IMR-90 (cell line): ENCODE results near the gene C1GALT1C1. TPM values are rescaled to one million over a fixed set of nuclear protein-coding genes. Genes with fewer than 3 reads are reported as not detected.

Source experiments
- ATAC-seq: fragments of 200-7000 bp; cut with Tn5 transposase; 2 replicates; pipeline ENCODE4 v1.9.1; 2020; ENCODE audit warnings: low read depth, mild to moderate bottlenecking, moderate library complexity
- BruUV-seq: library from RNA; stranded (reverse); fragments of 400-500 nt; replicated peaks from 2 replicates; lab custom pipeline; 2021; lab: Mats Ljungman, UMichigan
- CTCF ChIA-PET: fragments of 300-600 bp; formaldehyde crosslinking; extraction: SDS; loops from one replicate; lab custom pipeline; 2021; ENCODE audit warnings: antibody characterized with exemption; lab: Yijun Ruan, JAX
- POLR2A ChIA-PET: fragments of 300-600 bp; sonication (Branson Sonifier 250); formaldehyde crosslinking; loops from one replicate; lab custom pipeline; 2022; ENCODE audit warnings: antibody characterized with exemption; ENCODE audit not compliant: unreplicated experiment; lab: Charles Lee
- DNase-seq: peaks from one replicate; pipeline ENCODE4 v3.0.0; 2013
- H2AFZ ChIP-seq: replicated peaks from 2 replicates; pipeline ENCODE3; 2013; ENCODE audit warnings: low read length, mild to moderate bottlenecking; ENCODE audit not compliant: poor library complexity
- H2AK5ac ChIP-seq: 2 replicates; pipeline ENCODE4 v1.6.1; 2013; ENCODE audit warnings: low read depth, low read length, inconsistent platforms
- H2AK9ac ChIP-seq: replicated peaks from 2 replicates; pipeline ENCODE3; 2013; ENCODE audit warnings: mild to moderate bottlenecking, low read depth, low read length, moderate library complexity; ENCODE audit not compliant: poor library complexity
- H2BK120ac ChIP-seq: 2 replicates; pipeline ENCODE4 v1.6.1; 2013; ENCODE audit warnings: low read depth, low read length, inconsistent platforms
- H2BK15ac ChIP-seq: 3 replicates; pipeline ENCODE4 v1.6.1; 2013; ENCODE audit warnings: low read depth, low read length, inconsistent platforms
- H2BK20ac ChIP-seq: 2 replicates; pipeline ENCODE4 v1.6.1; 2013; ENCODE audit warnings: low read depth, mild to moderate bottlenecking, inconsistent platforms, low read length, moderate library complexity
- H2BK5ac ChIP-seq: 2 replicates; pipeline ENCODE4 v1.6.1; 2013; ENCODE audit warnings: mild to moderate bottlenecking, low read depth, low read length, inconsistent platforms; ENCODE audit not compliant: poor library complexity, severe bottlenecking
- H3K14ac ChIP-seq: replicated peaks from 2 replicates; pipeline ENCODE4 v1.6.1; 2013; ENCODE audit warnings: low read depth, low read length, inconsistent platforms
- H3K18ac ChIP-seq: 2 replicates; pipeline ENCODE4 v1.6.1; 2013; ENCODE audit warnings: low read depth, low read length, control low read depth
- H3K23ac ChIP-seq: 2 replicates; pipeline ENCODE4 v1.6.1; 2013; ENCODE audit warnings: low read depth, low read length, inconsistent platforms
- H3K27ac ChIP-seq: 2 replicates; pipeline ENCODE4 v1.5.1; 2013; ENCODE audit warnings: mild to moderate bottlenecking, control low read depth, low read length; ENCODE audit not compliant: insufficient read depth
- H3K27me3 ChIP-seq: 2 replicates; pipeline ENCODE4 v1.6.1; 2013; ENCODE audit warnings: low read length; ENCODE audit not compliant: control insufficient read depth, insufficient read depth
- H3K36me3 ChIP-seq: 2 replicates; pipeline ENCODE4 v1.6.1; 2013; ENCODE audit warnings: low read length, mixed read lengths; ENCODE audit not compliant: control insufficient read depth, insufficient read depth
- H3K4ac ChIP-seq: 2 replicates; pipeline ENCODE4 v1.6.1; 2013; ENCODE audit warnings: low read depth, low read length, inconsistent platforms
- H3K4me1 ChIP-seq: 2 replicates; pipeline ENCODE4 v1.6.1; 2013; ENCODE audit warnings: low read length, mixed read lengths; ENCODE audit not compliant: control insufficient read depth, insufficient read depth
- H3K4me2 ChIP-seq: 2 replicates; pipeline ENCODE4 v1.6.1; 2013; ENCODE audit warnings: low read depth, mild to moderate bottlenecking, control low read depth, low read length, moderate library complexity
- H3K4me3 ChIP-seq: 2 replicates; pipeline ENCODE4 v1.5.1; 2013; ENCODE audit warnings: low read depth, mild to moderate bottlenecking, control low read depth, low read length, moderate library complexity; ENCODE audit not compliant: insufficient read depth
- H3K56ac ChIP-seq: 2 replicates; pipeline ENCODE4 v1.6.1; 2013; ENCODE audit warnings: low read length, inconsistent platforms; ENCODE audit not compliant: insufficient read depth; ENCODE audit errors: extremely low read depth
- H3K79me1 ChIP-seq, 2 experiments: 2 replicates each; pipeline ENCODE4 v1.6.1; 2013; ENCODE audit warnings: low read length in 2 of 2, inconsistent platforms in 1 of 2, low read depth in 1 of 2
- H3K9ac ChIP-seq: 2 replicates; pipeline ENCODE4 v1.6.1; 2013; ENCODE audit warnings: low read depth, low read length, control low read depth
- H3K9me1 ChIP-seq: 2 replicates; pipeline ENCODE4 v1.6.1; 2013; ENCODE audit warnings: low read length, inconsistent platforms; ENCODE audit not compliant: insufficient read depth
- H3K9me3 ChIP-seq: 2 replicates; pipeline ENCODE4 v1.6.1; 2013; ENCODE audit warnings: low read length; ENCODE audit not compliant: control insufficient read depth, insufficient read depth
- H4K20me1 ChIP-seq: 2 replicates; pipeline ENCODE4 v1.6.1; 2013; ENCODE audit warnings: low read length, inconsistent platforms; ENCODE audit not compliant: insufficient read depth
- H4K5ac ChIP-seq: 2 replicates; pipeline ENCODE4 v1.6.1; 2013; ENCODE audit warnings: mild to moderate bottlenecking, low read depth, low read length, control low read depth
- H4K8ac ChIP-seq, 2 experiments: 2 replicates each; pipeline ENCODE4 v1.6.1; 2013; ENCODE audit warnings: low read depth in 2 of 2, low read length in 2 of 2, control low read depth in 1 of 2, inconsistent platforms in 1 of 2
- H4K91ac ChIP-seq: 2 replicates; pipeline ENCODE4 v1.6.1; 2013; ENCODE audit warnings: low read depth, low read length, inconsistent platforms; ENCODE audit not compliant: insufficient read depth
- BHLHE40 ChIP-seq: fragments of 150-350 bp; IDR thresholded peaks from 2 replicates; pipeline ENCODE4 v1.6.1; 2016; ENCODE audit warnings: mild to moderate bottlenecking, low read depth, low read length
- CEBPB ChIP-seq: IDR thresholded peaks from 2 replicates; pipeline ENCODE4 v1.6.1; 2012; ENCODE audit warnings: low read depth, low read length, improper control_type of control experiment
- CHD1 ChIP-seq: IDR thresholded peaks from 2 replicates; pipeline ENCODE4 v1.6.1; 2012; ENCODE audit warnings: low read depth, low read length, improper control_type of control experiment
- CTCF ChIP-seq: conservative IDR thresholded peaks from 2 replicates; pipeline ENCODE4 v1.5.1; 2012; ENCODE audit warnings: mild to moderate bottlenecking, low read depth, low read length, improper control_type of control experiment
- ELK1 ChIP-seq: fragments of 150-350 bp; IDR thresholded peaks from 2 replicates; pipeline ENCODE4 v1.6.1; 2016; ENCODE audit warnings: low read depth, mild to moderate bottlenecking, low read length, moderate library complexity, borderline replicate concordance
- MAFK ChIP-seq: IDR thresholded peaks from 2 replicates; pipeline ENCODE4 v1.6.1; 2012; ENCODE audit warnings: low read depth, low read length, improper control_type of control experiment
- MAZ ChIP-seq: IDR thresholded peaks from 2 replicates; pipeline ENCODE4 v1.6.1; 2012; ENCODE audit warnings: low read depth, mild to moderate bottlenecking, low read length, improper control_type of control experiment, moderate library complexity, borderline replicate concordance
- MXI1 ChIP-seq: IDR thresholded peaks from 2 replicates; pipeline ENCODE4 v1.6.1; 2012; ENCODE audit warnings: low read depth, mild to moderate bottlenecking, low read length, moderate library complexity, borderline replicate concordance
- NFE2L2 ChIP-seq: fragments of 150-350 bp; IDR thresholded peaks from 2 replicates; pipeline ENCODE4 v1.6.1; 2016; ENCODE audit warnings: low read depth, mild to moderate bottlenecking, low read length
- POLR2A ChIP-seq: IDR thresholded peaks from 2 replicates; pipeline ENCODE4 v1.6.1; 2012; ENCODE audit warnings: mild to moderate bottlenecking, low read depth, low read length
- RAD21 ChIP-seq: IDR thresholded peaks from 2 replicates; pipeline ENCODE4 v1.6.1; 2012; ENCODE audit warnings: low read length, improper control_type of control experiment
- RCOR1 ChIP-seq: IDR thresholded peaks from 2 replicates; pipeline ENCODE4 v1.6.1; 2012; ENCODE audit warnings: mild to moderate bottlenecking, low read length, improper control_type of control experiment; ENCODE audit not compliant: insufficient replicate concordance
- SMC3 ChIP-seq: fragments of 150-350 bp; IDR thresholded peaks from 2 replicates; pipeline ENCODE4 v1.6.1; 2016; ENCODE audit warnings: low read depth, mild to moderate bottlenecking, antibody characterized with exemption, low read length, moderate library complexity
- dilution Hi-C: fragments of 300-500 bp; cut with HindIII; formaldehyde crosslinking; loops from one replicate; pipeline ENCODE4 v1.14.3; 2018; ENCODE audit warnings: low sequenced_read_pairs; ENCODE audit not compliant: unreplicated experiment
- in situ Hi-C: fragments of 300-500 bp; cut with MboI; formaldehyde crosslinking; loops from 3 replicates; pipeline ENCODE4 v1.14.3; 2019; ENCODE audit warnings: low sequenced_read_pairs, inconsistent platforms, mixed read lengths
- intact Hi-C: fragments of 100-400 bp; cut with micrococcal nuclease; formaldehyde crosslinking; loops from 2 replicates; pipeline ENCODE4 v1.10.0; 2022
- polyA plus RNA-seq, 3 experiments: library from polyadenylated mRNA; depleted of rRNA; stranded (reverse); fragments of >200 nt; gene quantifications; 2 replicates each; pipeline ENCODE4 v1.2.3, GENCODE V29; 2012; ENCODE audit warnings: low replicate concordance in 1 of 3
- total RNA-seq: library from RNA; depleted of rRNA; stranded (reverse); fragments of >200 nt; gene quantifications from 2 replicates; pipeline ENCODE4 v1.2.3, GENCODE V29; 2012
- TF ChIP-seq, protein P1 (sequence below): fragments of 150-350 bp; IDR thresholded peaks from 2 replicates; pipeline ENCODE4 v1.6.1; 2017; ENCODE audit warnings: mild to moderate bottlenecking, antibody characterized with exemption, low read length, low read depth

Gene C1GALT1C1
- total and polyA plus RNA-seq, 2 of the 4 experiments (the other 2 are of a cell fraction): 15.2 to 20.0 TPM

DNA sequence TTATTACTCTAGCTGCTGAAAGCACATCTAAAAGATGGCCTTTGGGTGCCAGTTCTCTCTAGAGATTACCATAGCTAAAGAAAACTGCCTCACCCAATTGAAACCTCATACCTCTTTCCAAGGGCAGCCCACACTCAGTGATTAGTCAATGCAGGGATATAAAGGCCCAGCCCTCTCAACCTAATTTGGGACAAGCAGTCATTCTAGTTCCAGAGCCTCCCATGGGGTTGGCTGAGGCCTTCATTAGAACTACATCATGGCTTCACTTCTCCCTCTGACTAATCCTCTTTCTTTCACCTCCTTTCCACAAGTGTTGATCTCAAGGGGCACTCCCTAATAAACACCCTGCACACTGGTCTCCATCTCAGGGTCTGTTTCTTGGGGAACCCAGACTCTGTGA lies 38.5 kb upstream of the C1GALT1C1 start:
- Histone ChIP-seq H3K4me2 (no peak overlapping the region), H2AK9ac (no peak overlapping the region), H3K9ac (no peak overlapping the region), H2AFZ (no peak overlapping the region), H2BK5ac (no peak overlapping the region), H3K9me1 (no peaks in the 10 kb centered on the region), H3K4ac (no peak overlapping the region), H3K4me3 (no peak overlapping the region), H3K14ac (no peak overlapping the region), H3K27me3 (no peaks in the 10 kb centered on the region), H4K8ac (no peak overlapping the region), H2AK5ac (no peak overlapping the region), H3K27ac (no peak overlapping the region), H3K18ac (no peak overlapping the region), H3K56ac (no peak overlapping the region), H3K23ac (no peak overlapping the region), H4K20me1 (no peaks in the 10 kb centered on the region), H2BK120ac (no peak overlapping the region), H4K91ac (no peak overlapping the region), H3K9me3 (no peaks in the 10 kb centered on the region), H4K5ac (no peak overlapping the region), H3K4me1 (no peaks in the 10 kb centered on the region), H2BK20ac (no peak overlapping the region), H2BK15ac (no peak overlapping the region), H3K79me1 (no peaks in the 10 kb centered on the region), H3K36me3 (no peaks in the 10 kb centered on the region)
- ChIA-PET CTCF (interaction anchor here (1.1 kb wide), 1 partner anchor 174 kb away, joined by 4 read pairs; no protein-coding TSS in a partner anchor), POLR2A (no interaction called here)
- in situ Hi-C loops: loop anchor here (10.0 kb wide), 1 partner anchor 164 kb away; no protein-coding TSS in a partner anchor
- dilution Hi-C loops: no loop called here
- TF ChIP-seq MAZ (no peak), BHLHE40 (no peak), RCOR1 (no peak), MAFK (no peak), POLR2A (no peak), CHD1 (no peak), ELK1 (no peak), MXI1 (no peak), NFE2L2 (no peak), SMC3 (no peak), CTCF (no peak), CEBPB (no peak), RAD21 (no peak)
- TF ChIP-seq, protein P1, sequence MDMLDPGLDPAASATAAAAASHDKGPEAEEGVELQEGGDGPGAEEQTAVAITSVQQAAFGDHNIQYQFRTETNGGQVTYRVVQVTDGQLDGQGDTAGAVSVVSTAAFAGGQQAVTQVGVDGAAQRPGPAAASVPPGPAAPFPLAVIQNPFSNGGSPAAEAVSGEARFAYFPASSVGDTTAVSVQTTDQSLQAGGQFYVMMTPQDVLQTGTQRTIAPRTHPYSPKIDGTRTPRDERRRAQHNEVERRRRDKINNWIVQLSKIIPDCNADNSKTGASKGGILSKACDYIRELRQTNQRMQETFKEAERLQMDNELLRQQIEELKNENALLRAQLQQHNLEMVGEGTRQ: no peak
- ATAC-seq (no peak), DNase-seq (no peak)
- no TSS peak for BruUV-seq
- intact Hi-C loops: no loop called here
